Osteocyte (in vitro differentiated cells): ENCODE data around the gene TRAF5. TPM values are rescaled to one million over a fixed set of nuclear protein-coding genes. Genes with fewer than 3 reads are reported as not detected.

Experiments used
- DNase-seq: peaks from one replicate; pipeline ENCODE4 v3.0.0; 2021; ENCODE audit warnings: mixed read lengths; ENCODE audit not compliant: unreplicated experiment; ENCODE audit errors: extremely low spot score
- H3K27ac Mint-ChIP-seq: one replicate; pipeline ENCODE4 v1.8.0; 2021; ENCODE audit warnings: mild to moderate bottlenecking, mixed read lengths; ENCODE audit not compliant: unreplicated experiment
- H3K27me3 Mint-ChIP-seq: one replicate; pipeline ENCODE4 v1.8.0; 2021; ENCODE audit warnings: mixed read lengths; ENCODE audit not compliant: unreplicated experiment
- H3K36me3 Mint-ChIP-seq: one replicate; pipeline ENCODE4 v1.8.0; 2021; ENCODE audit warnings: mixed read lengths; ENCODE audit not compliant: unreplicated experiment
- H3K4me1 Mint-ChIP-seq: one replicate; pipeline ENCODE4 v1.8.0; 2021; ENCODE audit warnings: mixed read lengths; ENCODE audit not compliant: unreplicated experiment
- H3K4me3 Mint-ChIP-seq: one replicate; pipeline ENCODE4 v1.8.0; 2021; ENCODE audit warnings: mild to moderate bottlenecking, moderate library complexity, mixed read lengths; ENCODE audit not compliant: unreplicated experiment
- H3K9me3 Mint-ChIP-seq: one replicate; pipeline ENCODE4 v1.8.0; 2021; ENCODE audit warnings: mixed read lengths; ENCODE audit not compliant: unreplicated experiment
- CTCF ChIP-seq: fragments of 200-600 bp; sonication (generic); IDR thresholded peaks from 2 replicates; pipeline ENCODE4 v1.5.0; 2021; ENCODE audit warnings: antibody characterized with exemption, mild to moderate bottlenecking, moderate library complexity
- total RNA-seq: library from RNA; stranded (reverse); gene quantifications from 2 replicates; pipeline ENCODE4 v1.2.1, GENCODE V29; 2021

Gene TRAF5
- total RNA-seq, 1 donor from 2014 or later: 45.2 TPM

GRCh38 chr1:211358685-211359084 is 32.1 kb downstream of the TRAF5 start:
- no peak for DNase-seq
- no peak for TF ChIP-seq CTCF
- H3K9me3 Mint-ChIP-seq: no peaks in the 10 kb centered on the region
- H3K27ac Mint-ChIP-seq: no peak overlapping the region
- H3K27me3 Mint-ChIP-seq: no peaks in the 10 kb centered on the region
- peaks cover 37% of the 10 kb centered on the region for H3K36me3 Mint-ChIP-seq
- H3K4me1 Mint-ChIP-seq: peaks cover 6% of the 10 kb centered on the region
- H3K4me3 Mint-ChIP-seq: no peak overlapping the region

- Mint-ChIP-seq H3K9me3 (no peaks in the 10 kb centered on the region), H3K27me3 (no peaks in the 10 kb centered on the region), H3K27ac (no peak overlapping the region), H3K36me3 (peaks cover 32% of the 10 kb centered on the region), H3K4me1 (peaks cover 6% of the 10 kb centered on the region), H3K4me3 (no peak overlapping the region)
- TF ChIP-seq CTCF: no peak
- no peak for DNase-seq
These were observed 33.2 kb downstream of the TRAF5 start for GRCh38 chr1:211359876-211360275.

GRCh38 chr1:211361202-211361601 is 34.6 kb downstream of the TRAF5 start:
- Mint-ChIP-seq H3K4me3 (no peak overlapping the region), H3K27ac (no peak overlapping the region), H3K36me3 (peaks cover 42% of the 10 kb centered on the region), H3K9me3 (no peaks in the 10 kb centered on the region), H3K4me1 (peaks cover 6% of the 10 kb centered on the region), H3K27me3 (no peaks in the 10 kb centered on the region)
- TF ChIP-seq CTCF: no peak
- no peak for DNase-seq

- H3K27me3 Mint-ChIP-seq: no peaks in the 10 kb centered on the region
- H3K27ac Mint-ChIP-seq: no peak overlapping the region
- H3K36me3 Mint-ChIP-seq: peaks cover 45% of the 10 kb centered on the region
- no peak for DNase-seq
- H3K4me1 Mint-ChIP-seq: peaks cover 11% of the 10 kb centered on the region
- TF ChIP-seq CTCF: no peak
- no peaks in the 10 kb centered on the region for H3K9me3 Mint-ChIP-seq
- no peak overlapping the region for H3K4me3 Mint-ChIP-seq
These were observed 43.0 kb downstream of the TRAF5 start for GRCh38 chr1:211369640-211370039.

GRCh38 chr1:211370669-211371068 is 44.0 kb downstream of the TRAF5 start:
- peaks cover 11% of the 10 kb centered on the region for H3K4me1 Mint-ChIP-seq
- no peaks in the 10 kb centered on the region for H3K9me3 Mint-ChIP-seq
- H3K27ac Mint-ChIP-seq: peak overlapping the region; percentile 38
- TF ChIP-seq CTCF: no peak
- no peak overlapping the region for H3K4me3 Mint-ChIP-seq
- DNase-seq: no peak
- no peaks in the 10 kb centered on the region for H3K27me3 Mint-ChIP-seq
- peaks cover 45% of the 10 kb centered on the region for H3K36me3 Mint-ChIP-seq
